ENCODE data around the gene DNAI2.

DNA sequence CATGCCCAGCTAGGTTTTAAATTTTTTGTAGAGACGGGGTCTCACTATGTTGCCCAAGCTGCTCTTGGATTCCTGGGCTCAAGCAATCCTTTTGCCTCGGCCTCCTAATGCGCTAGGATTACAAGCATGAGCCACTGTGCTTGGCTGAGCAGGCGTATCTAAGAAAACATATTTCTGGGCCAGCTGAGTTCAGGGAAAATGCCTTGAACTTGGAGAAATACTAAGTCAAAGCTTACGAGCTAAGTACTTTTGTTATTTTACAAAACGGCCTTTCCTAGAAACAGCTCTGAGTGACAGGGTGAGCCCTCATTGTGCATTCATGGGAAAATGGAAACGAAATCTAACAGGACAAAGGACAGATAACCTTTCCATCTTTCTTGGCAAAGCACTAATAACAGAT is 24.7 kb downstream of the DNAI2 start:
- TF ChIP-seq, protein P1, sequence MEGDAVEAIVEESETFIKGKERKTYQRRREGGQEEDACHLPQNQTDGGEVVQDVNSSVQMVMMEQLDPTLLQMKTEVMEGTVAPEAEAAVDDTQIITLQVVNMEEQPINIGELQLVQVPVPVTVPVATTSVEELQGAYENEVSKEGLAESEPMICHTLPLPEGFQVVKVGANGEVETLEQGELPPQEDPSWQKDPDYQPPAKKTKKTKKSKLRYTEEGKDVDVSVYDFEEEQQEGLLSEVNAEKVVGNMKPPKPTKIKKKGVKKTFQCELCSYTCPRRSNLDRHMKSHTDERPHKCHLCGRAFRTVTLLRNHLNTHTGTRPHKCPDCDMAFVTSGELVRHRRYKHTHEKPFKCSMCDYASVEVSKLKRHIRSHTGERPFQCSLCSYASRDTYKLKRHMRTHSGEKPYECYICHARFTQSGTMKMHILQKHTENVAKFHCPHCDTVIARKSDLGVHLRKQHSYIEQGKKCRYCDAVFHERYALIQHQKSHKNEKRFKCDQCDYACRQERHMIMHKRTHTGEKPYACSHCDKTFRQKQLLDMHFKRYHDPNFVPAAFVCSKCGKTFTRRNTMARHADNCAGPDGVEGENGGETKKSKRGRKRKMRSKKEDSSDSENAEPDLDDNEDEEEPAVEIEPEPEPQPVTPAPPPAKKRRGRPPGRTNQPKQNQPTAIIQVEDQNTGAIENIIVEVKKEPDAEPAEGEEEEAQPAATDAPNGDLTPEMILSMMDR (IDR thresholded peaks at IDR 0.05): no peak
- no peak for TF ChIP-seq POLR2A (IDR thresholded peaks at IDR 0.05)
